Measurements from ENCODE around the gene SNAP47.

The SNAP47 gene

DNA sequence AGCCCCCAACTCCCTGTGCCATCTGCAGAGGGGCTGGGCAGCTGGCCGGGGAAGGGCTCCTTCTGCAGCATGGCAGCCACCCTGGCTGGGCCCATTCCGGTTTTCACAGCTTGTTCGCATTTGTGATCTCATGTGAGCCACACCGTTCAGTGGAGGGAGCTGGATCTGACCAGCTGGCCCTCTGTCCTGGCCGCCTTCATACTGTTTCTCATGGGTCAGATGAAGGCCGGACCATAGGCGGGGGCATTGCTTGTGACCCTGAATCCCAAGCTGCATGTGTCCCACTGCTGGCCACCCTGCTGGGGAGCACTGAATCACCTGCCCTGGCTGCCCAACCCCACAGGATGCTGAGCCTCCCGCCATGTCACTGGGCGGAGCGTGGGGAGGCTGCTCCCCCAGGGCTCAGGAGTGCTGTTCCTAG is 43.8 kb downstream of the SNAP47 start:
- H3K9ac ChIP-seq (ENCODE audit: low read length) = no peak overlapping the region
- H3K79me2 ChIP-seq (ENCODE audit: insufficient read depth, low read length) = no peaks in the 10 kb centered on the region
- no peak overlapping the region for H3K4me3 ChIP-seq (ENCODE audit: low read depth, low read length, poor library complexity, severe bottlenecking)
- 0 out of 2 replicates have a peak, but pooled peaks cover 3% of the 10 kb centered on the region for H3K36me3 ChIP-seq (ENCODE audit: insufficient read depth, low read length)
- no peaks in the 10 kb centered on the region for H3F3A ChIP-seq (ENCODE audit: insufficient read depth, low read length)
- H3K27ac ChIP-seq (ENCODE audit: low read depth, low read length, poor library complexity, severe bottlenecking) = no peak overlapping the region
- H3K27me3 ChIP-seq (ENCODE audit: insufficient read depth, low read length) = no peaks in the 10 kb centered on the region
- no peaks in the 10 kb centered on the region for H3K4me1 ChIP-seq (ENCODE audit: insufficient read depth, low read length, severe bottlenecking)
- no peaks in the 10 kb centered on the region for H3K9me2 ChIP-seq (ENCODE audit: low read depth, low read length)
- no peak for TF ChIP-seq CTCF (IDR thresholded peaks at IDR 0.05; ENCODE audit: low read length)
- TF ChIP-seq EZH2 (IDR thresholded peaks at IDR 0.05; ENCODE audit: borderline replicate concordance, low read length) = no peak
- no peaks in the 10 kb centered on the region for H3K9me3 ChIP-seq (ENCODE audit: low read length)
- H2AFZ ChIP-seq (ENCODE audit: low read length) = no peak overlapping the region
- H3K4me2 ChIP-seq (ENCODE audit: low read length) = no peak overlapping the region
- H4K20me1 ChIP-seq (ENCODE audit: insufficient read depth, low read length) = no peaks in the 10 kb centered on the region

DNA sequence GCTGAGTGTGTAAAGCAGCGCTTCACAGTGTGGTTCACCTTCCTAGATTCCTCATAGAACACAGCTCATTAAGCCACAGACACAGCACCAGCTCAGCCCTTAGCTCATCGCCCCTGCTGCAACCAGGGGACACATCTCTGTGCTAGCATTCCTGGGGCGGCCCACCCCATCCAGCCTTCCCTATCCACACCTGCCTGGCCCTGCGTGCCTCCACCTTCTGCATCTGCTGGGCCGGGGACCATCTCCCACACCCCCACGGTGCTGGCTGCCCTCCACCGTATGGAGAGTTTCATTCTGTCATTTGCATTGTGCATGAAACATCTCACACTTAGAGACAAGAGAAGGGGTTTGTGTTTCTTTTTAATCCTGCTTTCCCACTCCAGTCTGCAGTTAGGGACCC is 44.5 kb downstream of the SNAP47 start:
- Histone ChIP-seq H3K27me3 (ENCODE audit: insufficient read depth, low read length) (no peaks in the 10 kb centered on the region), H3K4me1 (ENCODE audit: insufficient read depth, low read length, severe bottlenecking) (no peaks in the 10 kb centered on the region), H3K4me2 (ENCODE audit: low read length) (no peak overlapping the region), H2AFZ (ENCODE audit: low read length) (no peak overlapping the region), H3F3A (ENCODE audit: insufficient read depth, low read length) (no peaks in the 10 kb centered on the region), H3K36me3 (ENCODE audit: insufficient read depth, low read length) (0 out of 2 replicates have a peak, but pooled peaks cover 3% of the 10 kb centered on the region), H3K27ac (ENCODE audit: low read depth, low read length, poor library complexity, severe bottlenecking) (no peak overlapping the region), H3K9ac (ENCODE audit: low read length) (no peak overlapping the region), H3K9me2 (ENCODE audit: low read depth, low read length) (no peaks in the 10 kb centered on the region), H3K79me2 (ENCODE audit: insufficient read depth, low read length) (no peaks in the 10 kb centered on the region), H4K20me1 (ENCODE audit: insufficient read depth, low read length) (no peaks in the 10 kb centered on the region), H3K4me3 (ENCODE audit: low read depth, low read length, poor library complexity, severe bottlenecking) (no peak overlapping the region), H3K9me3 (ENCODE audit: low read length) (no peaks in the 10 kb centered on the region)
- TF ChIP-seq CTCF (IDR thresholded peaks at IDR 0.05; ENCODE audit: low read length) (no peak), EZH2 (IDR thresholded peaks at IDR 0.05; ENCODE audit: borderline replicate concordance, low read length) (no peak)

GRCh38 chr1:227780101-227781044 is 45.1 kb downstream of the SNAP47 start:
- TF ChIP-seq EZH2 (IDR thresholded peaks at IDR 0.05; ENCODE audit: borderline replicate concordance, low read length) (no peak), CTCF (IDR thresholded peaks at IDR 0.05; ENCODE audit: low read length) (no peak)
- H3K27ac ChIP-seq (ENCODE audit: low read depth, low read length, poor library complexity, severe bottlenecking) = no peak overlapping the region
- H3K9me3 ChIP-seq (ENCODE audit: low read length) = no peaks in the 10 kb centered on the region
- H3F3A ChIP-seq (ENCODE audit: insufficient read depth, low read length) = no peaks in the 10 kb centered on the region
- no peaks in the 10 kb centered on the region for H4K20me1 ChIP-seq (ENCODE audit: insufficient read depth, low read length)
- no peak overlapping the region for H3K4me3 ChIP-seq (ENCODE audit: low read depth, low read length, poor library complexity, severe bottlenecking)
- 0 out of 2 replicates have a peak, but pooled peaks cover 3% of the 10 kb centered on the region for H3K36me3 ChIP-seq (ENCODE audit: insufficient read depth, low read length)
- H2AFZ ChIP-seq (ENCODE audit: low read length) = no peak overlapping the region
- no peaks in the 10 kb centered on the region for H3K79me2 ChIP-seq (ENCODE audit: insufficient read depth, low read length)
- H3K9me2 ChIP-seq (ENCODE audit: low read depth, low read length) = no peaks in the 10 kb centered on the region
- no peaks in the 10 kb centered on the region for H3K4me1 ChIP-seq (ENCODE audit: insufficient read depth, low read length, severe bottlenecking)
- H3K4me2 ChIP-seq (ENCODE audit: low read length) = no peak overlapping the region
- H3K27me3 ChIP-seq (ENCODE audit: insufficient read depth, low read length) = no peaks in the 10 kb centered on the region
- H3K9ac ChIP-seq (ENCODE audit: low read length) = no peak overlapping the region

All from OCI-LY1 (cell line).